Stimulated activated CD8-positive, alpha-beta memory T cell treated with anti-CD3 and anti-CD28 coated beads, Interleukin-12 subunit alpha, Interleukin-12 subunit beta, amount 100 ng/mL, for 4 hours (primary cell): ENCODE measurements around the gene FXYD3.

Source experiments
- DNase-seq: peaks from one replicate; pipeline ENCODE4 v3.0.0-alpha.2; 2020; ENCODE audit warnings: low read depth

The FXYD3 gene

GRCh38 chr19:35115177-35115951 is at the start of gene FXYD3:
TSS of gene FXYD3 (plus strand) at chr19:35115823. CDS start at chr19:35119377, 3,554 bp downstream.
- DNase-seq: no peak

- DNase-seq: no peak
These were observed 49.5 kb upstream of the FXYD3 start for GRCh38 chr19:35066121-35066520.

- DNase-seq: peak; percentile 73
These were observed 48.7 kb upstream of the FXYD3 start for GRCh38 chr19:35066691-35067563.

GRCh38 chr19:35068941-35069634 is 46.5 kb upstream of the FXYD3 start:
- DNase-seq: no peak

GRCh38 chr19:35069696-35070095 is 45.9 kb upstream of the FXYD3 start:
- DNase-seq: no peak

- DNase-seq: no peak
These were observed 45.2 kb upstream of the FXYD3 start for GRCh38 chr19:35070471-35070870.

GRCh38 chr19:35073516-35073915 is 42.1 kb upstream of the FXYD3 start:
- no peak for DNase-seq

GRCh38 chr19:35073941-35074340 is 41.7 kb upstream of the FXYD3 start:
- no peak for DNase-seq

GRCh38 chr19:35074426-35075201 is 41.0 kb upstream of the FXYD3 start:
- no peak for DNase-seq

GRCh38 chr19:35075202-35076025 is 40.2 kb upstream of the FXYD3 start:
- DNase-seq: no peak

GRCh38 chr19:35076026-35076370 is 39.6 kb upstream of the FXYD3 start:
- no peak for DNase-seq

- no peak for DNase-seq
These were observed 39.0 kb upstream of the FXYD3 start for GRCh38 chr19:35076657-35077056.

GRCh38 chr19:35077411-35078223 is 38.0 kb upstream of the FXYD3 start:
- no peak for DNase-seq

GRCh38 chr19:35079826-35080225 is 35.8 kb upstream of the FXYD3 start:
- no peak for DNase-seq

GRCh38 chr19:35080613-35081170 is 34.9 kb upstream of the FXYD3 start:
- no peak for DNase-seq

- no peak for DNase-seq
These were observed 34.4 kb upstream of the FXYD3 start for GRCh38 chr19:35081201-35081600.

GRCh38 chr19:35083691-35084508 is 31.7 kb upstream of the FXYD3 start:
- no peak for DNase-seq

GRCh38 chr19:35084509-35084762 is 31.2 kb upstream of the FXYD3 start:
- no peak for DNase-seq

GRCh38 chr19:35085947-35086346 is 29.7 kb upstream of the FXYD3 start:
- no peak for DNase-seq
